Measurements from ENCODE around the gene MARCHF4. TPM values are rescaled to one million over a fixed set of nuclear protein-coding genes. Genes with fewer than 3 reads are reported as not detected.
"Not testable (repeated sequence)": the region's sequence is repeated elsewhere in the genome, so short reads cannot be mapped to it uniquely, and the experiment has no call there.

Gene MARCHF4
- total RNA-seq, 1 experiment from 2014 or later: 14.5 TPM

- H3F3A ChIP-seq (ENCODE audit: insufficient read depth, low read depth): peaks cover 2% of the 10 kb centered on the region; the same call in 1 of the 2 replicates
- H3K36me3 ChIP-seq (ENCODE audit: low read depth): no peaks in the 10 kb centered on the region
- no peak for DNase-seq
- intact Hi-C loops (cut with micrococcal nuclease; ENCODE audit: unreplicated experiment): no loop called here
- no TSS peak for BruUV-seq (replicated peaks)
- no peak overlapping the region for H3K4me2 ChIP-seq
- peaks cover 12% of the 10 kb centered on the region for H3K4me1 ChIP-seq (replicated peaks; ENCODE audit: insufficient read depth)
- H3K27me3 ChIP-seq (ENCODE audit: insufficient read depth, low read depth): no peaks in the 10 kb centered on the region
- no peak for TF ChIP-seq EZH2 (IDR thresholded peaks at IDR 0.05; ENCODE audit: low read depth)
- no peak for TF ChIP-seq CTCF (conservative IDR thresholded peaks at IDR 0.05)
- peaks cover 3% of the 10 kb centered on the region; the same call in 1 of the 2 replicates for H3K9me2 ChIP-seq (ENCODE audit: insufficient read depth)
- POLR2A ChIA-PET (ENCODE audit: unreplicated experiment): interaction anchor here (0.7 kb wide), 1 partner anchor 325 kb away, joined by 5 read pairs; no protein-coding TSS in a partner anchor
- no peaks in the 10 kb centered on the region for H3K79me2 ChIP-seq (ENCODE audit: low read depth)
- no peaks in the 10 kb centered on the region for H3K9me3 ChIP-seq (ENCODE audit: insufficient read depth, low read depth)
- no peak overlapping the region for H2AFZ ChIP-seq
- no peaks in the 10 kb centered on the region for H4K20me1 ChIP-seq (ENCODE audit: insufficient read depth)
- CTCF ChIA-PET: interaction anchor here (0.6 kb wide), 1 partner anchor 13 kb away, joined by 4 read pairs; no protein-coding TSS in a partner anchor
- no peak overlapping the region for H3K27ac ChIP-seq
- no peak overlapping the region for H3K4me3 ChIP-seq
Observed at GRCh38 chr2:216387262-216387661, 15.0 kb upstream of the MARCHF4 start.

- no peak overlapping the region for H2AFZ ChIP-seq
- no peak for DNase-seq
- peaks cover 12% of the 10 kb centered on the region for H3K4me1 ChIP-seq (replicated peaks; ENCODE audit: insufficient read depth)
- H3K79me2 ChIP-seq (ENCODE audit: low read depth): no peaks in the 10 kb centered on the region
- peaks cover 3% of the 10 kb centered on the region; the same call in 1 of the 2 replicates for H3F3A ChIP-seq (ENCODE audit: insufficient read depth, low read depth)
- ChIA-PET POLR2A (ENCODE audit: unreplicated experiment) (no interaction called here), CTCF (no interaction called here)
- BruUV-seq (replicated peaks): no TSS peak
- H3K4me3 ChIP-seq: no peak overlapping the region
- no peaks in the 10 kb centered on the region for H3K36me3 ChIP-seq (ENCODE audit: low read depth)
- H3K27me3 ChIP-seq (ENCODE audit: insufficient read depth, low read depth): no peaks in the 10 kb centered on the region
- H3K27ac ChIP-seq: no peak overlapping the region
- H3K9me2 ChIP-seq (ENCODE audit: insufficient read depth): peaks cover 3% of the 10 kb centered on the region; the same call in 1 of the 2 replicates
- no peaks in the 10 kb centered on the region for H3K9me3 ChIP-seq (ENCODE audit: insufficient read depth, low read depth)
- H4K20me1 ChIP-seq (ENCODE audit: insufficient read depth): no peaks in the 10 kb centered on the region
- TF ChIP-seq EZH2 (IDR thresholded peaks at IDR 0.05; ENCODE audit: low read depth) (no peak), CTCF (conservative IDR thresholded peaks at IDR 0.05) (no peak)
- H3K4me2 ChIP-seq: no peak overlapping the region
- intact Hi-C loops (cut with micrococcal nuclease; ENCODE audit: unreplicated experiment): no loop called here
Observed at GRCh38 chr2:216385478-216385877, 13.2 kb upstream of the MARCHF4 start.

- BruUV-seq (replicated peaks); H4K20me1 ChIP-seq (ENCODE audit: insufficient read depth); H2AFZ ChIP-seq; H3K79me2 ChIP-seq (ENCODE audit: low read depth); POLR2A ChIA-PET (ENCODE audit: unreplicated experiment); DNase-seq; H3K4me2 ChIP-seq; H3K36me3 ChIP-seq (ENCODE audit: low read depth); H3F3A ChIP-seq (ENCODE audit: insufficient read depth, low read depth); CTCF ChIA-PET; H3K9me2 ChIP-seq (ENCODE audit: insufficient read depth); intact Hi-C loops (cut with micrococcal nuclease; ENCODE audit: unreplicated experiment); H3K27ac ChIP-seq; H3K27me3 ChIP-seq (ENCODE audit: insufficient read depth, low read depth); H3K9me3 ChIP-seq (ENCODE audit: insufficient read depth, low read depth); H3K4me3 ChIP-seq: not testable (repeated sequence)
- H3K4me1 ChIP-seq (replicated peaks; ENCODE audit: insufficient read depth): peaks cover 12% of the 10 kb centered on the region
Observed at GRCh38 chr2:216384409-216384808, 12.1 kb upstream of the MARCHF4 start.

GRCh38 chr2:216379977-216380376 lies 7.7 kb upstream of the MARCHF4 start:
- intact Hi-C loops (cut with micrococcal nuclease; ENCODE audit: unreplicated experiment): no loop called here
- Histone ChIP-seq H3F3A (ENCODE audit: insufficient read depth, low read depth) (peaks cover 3% of the 10 kb centered on the region; the same call in 1 of the 2 replicates), H3K79me2 (ENCODE audit: low read depth) (no peaks in the 10 kb centered on the region), H3K4me3 (no peak overlapping the region), H2AFZ (no peak overlapping the region), H4K20me1 (ENCODE audit: insufficient read depth) (no peaks in the 10 kb centered on the region), H3K27ac (no peak overlapping the region), H3K36me3 (ENCODE audit: low read depth) (no peaks in the 10 kb centered on the region), H3K4me1 (replicated peaks; ENCODE audit: insufficient read depth) (no peaks in the 10 kb centered on the region), H3K9me3 (ENCODE audit: insufficient read depth, low read depth) (no peaks in the 10 kb centered on the region), H3K4me2 (no peak overlapping the region), H3K9me2 (ENCODE audit: insufficient read depth) (0 out of 2 replicates have a peak, but pooled peaks cover 4% of the 10 kb centered on the region), H3K27me3 (ENCODE audit: insufficient read depth, low read depth) (no peaks in the 10 kb centered on the region)
- ChIA-PET CTCF (no interaction called here), POLR2A (ENCODE audit: unreplicated experiment) (no interaction called here)
- TF ChIP-seq EZH2 (IDR thresholded peaks at IDR 0.05; ENCODE audit: low read depth) (no peak), CTCF (conservative IDR thresholded peaks at IDR 0.05) (no peak)
- BruUV-seq (replicated peaks): no TSS peak
- DNase-seq: no peak

Measured in PC-9 (cell line).